Stomach smooth muscle (tissue), 2 donors: ENCODE measurements around the gene TBCK.

Source experiments
- H3K27ac ChIP-seq: one replicate; pipeline ENCODE4 v1.7.0; 2013; ENCODE audit warnings: mild to moderate bottlenecking, low read length, inconsistent platforms
- H3K27me3 ChIP-seq, 2 donors: one replicate each; pipeline ENCODE4 v1.7.0; 2013; ENCODE audit warnings: low read length in 2 of 2; ENCODE audit not compliant: insufficient read depth in 2 of 2, control insufficient read depth in 1 of 2
- H3K36me3 ChIP-seq, 2 donors: one replicate each; pipeline ENCODE4 v1.7.0; 2013; ENCODE audit warnings: low read length in 2 of 2; ENCODE audit not compliant: control insufficient read depth in 2 of 2, insufficient read depth in 2 of 2
- H3K4me1 ChIP-seq: one replicate; pipeline ENCODE4 v1.7.0; 2013; ENCODE audit warnings: low read length; ENCODE audit not compliant: control insufficient read depth, insufficient read depth
- H3K4me3 ChIP-seq, 2 donors: one replicate each; pipeline ENCODE4 v1.7.0; 2013; ENCODE audit warnings: low read length in 2 of 2
- H3K9ac ChIP-seq, 2 donors: one replicate each; pipeline ENCODE4 v1.7.0; 2013; ENCODE audit warnings: low read length in 2 of 2, mild to moderate bottlenecking in 1 of 2
- H3K9me3 ChIP-seq, 2 donors: one replicate each; pipeline ENCODE4 v1.7.0; 2013; ENCODE audit warnings: low read length in 2 of 2; ENCODE audit not compliant: control insufficient read depth in 2 of 2
- donor health status: healthy.
- donor health status: Pancreatic carcinoma.

The TBCK gene

DNA sequence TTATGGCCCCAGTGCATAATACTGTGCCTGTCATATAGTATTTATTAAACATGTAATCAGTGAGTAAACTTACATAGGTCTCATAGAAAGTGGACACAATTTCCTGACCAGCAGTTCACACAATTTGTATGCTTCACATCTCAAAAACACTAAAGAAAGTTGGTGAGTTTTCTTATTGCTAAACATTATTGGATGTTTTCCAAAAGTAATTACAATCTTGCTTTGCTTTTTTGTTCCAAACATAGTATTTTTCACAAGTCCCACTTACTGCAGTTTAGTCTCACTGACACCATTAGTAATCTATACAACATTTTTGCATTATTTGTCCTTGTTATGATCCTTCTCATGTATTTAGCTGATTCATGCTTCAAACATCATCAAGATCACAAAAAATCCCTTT lies 132.5 kb downstream of the TBCK start:
- peaks cover 0 to 8% of the 10 kb centered on the region in 2 donors for H3K36me3 ChIP-seq
- no peak overlapping the region for H3K27ac ChIP-seq
- H3K9ac ChIP-seq, result no peak overlapping the region
- H3K27me3 ChIP-seq, result no peaks in the 10 kb centered on the region
- H3K9me3 ChIP-seq, result no peaks in the 10 kb centered on the region
- H3K4me3 ChIP-seq, result no peak overlapping the region
- no peaks in the 10 kb centered on the region for H3K4me1 ChIP-seq

DNA sequence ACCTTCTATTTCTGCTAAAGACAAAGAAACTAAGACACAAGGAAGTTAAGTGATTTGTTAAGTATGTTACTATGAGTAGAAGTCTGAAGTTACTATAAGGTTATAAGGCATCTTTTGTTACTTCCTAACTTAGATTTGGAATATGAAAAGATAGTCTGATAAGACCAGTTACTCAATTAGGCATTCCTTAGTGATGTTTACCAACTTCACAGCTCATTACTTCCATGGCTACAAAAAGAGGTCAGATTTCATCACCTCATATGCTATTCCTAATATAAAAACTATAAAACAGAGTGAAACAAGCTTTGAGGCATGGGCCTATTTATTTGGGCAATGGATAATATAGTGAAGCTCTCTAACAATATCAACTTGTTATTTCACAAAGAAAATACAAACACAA lies 143.1 kb downstream of the TBCK start:
- H3K9ac ChIP-seq, result no peak overlapping the region
- H3K27ac ChIP-seq, result no peak overlapping the region
- H3K27me3 ChIP-seq, result no peaks in the 10 kb centered on the region
- peaks cover 5 to 7% of the 10 kb centered on the region in 2 donors for H3K36me3 ChIP-seq
- H3K9me3 ChIP-seq, result no peaks in the 10 kb centered on the region
- no peak overlapping the region for H3K4me3 ChIP-seq
- no peaks in the 10 kb centered on the region for H3K4me1 ChIP-seq

DNA sequence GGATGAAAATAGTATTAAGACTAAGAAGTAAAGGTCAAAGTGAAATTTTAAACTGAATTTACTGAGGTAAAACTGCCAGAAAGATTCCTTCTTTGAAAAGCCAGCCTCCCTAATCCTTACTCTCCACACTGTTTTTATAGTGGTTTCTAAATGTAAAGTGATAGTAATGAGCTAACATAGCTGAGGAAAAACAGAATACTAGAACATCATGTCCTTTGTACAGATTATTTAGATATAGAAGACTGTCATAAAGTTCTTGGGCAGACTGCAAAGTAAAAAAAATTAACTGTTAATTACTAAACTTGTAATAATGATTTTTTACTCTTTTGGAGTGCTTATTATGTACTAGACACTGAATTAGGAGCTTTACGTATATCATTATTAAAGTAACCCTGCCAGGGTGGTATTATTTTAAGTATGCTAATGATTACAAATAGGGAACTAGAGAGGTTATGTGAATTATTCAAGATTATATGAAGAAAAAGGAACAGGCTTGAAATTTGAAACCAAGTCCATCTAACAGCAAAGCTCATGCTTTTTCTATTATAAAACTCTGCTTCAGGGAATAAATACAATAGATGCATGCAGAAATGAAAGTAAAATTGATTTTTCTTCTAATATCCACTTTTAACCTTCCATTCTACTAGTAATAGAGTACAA lies 150.5 kb downstream of the TBCK start:
- no peak overlapping the region for H3K4me3 ChIP-seq
- H3K9ac ChIP-seq, result no peak overlapping the region
- H3K36me3 ChIP-seq, result peaks cover 2 to 5% of the 10 kb centered on the region in 2 donors
- no peaks in the 10 kb centered on the region for H3K9me3 ChIP-seq
- no peak overlapping the region for H3K27ac ChIP-seq
- H3K27me3 ChIP-seq, result no peaks in the 10 kb centered on the region
- H3K4me1 ChIP-seq, result no peaks in the 10 kb centered on the region

DNA sequence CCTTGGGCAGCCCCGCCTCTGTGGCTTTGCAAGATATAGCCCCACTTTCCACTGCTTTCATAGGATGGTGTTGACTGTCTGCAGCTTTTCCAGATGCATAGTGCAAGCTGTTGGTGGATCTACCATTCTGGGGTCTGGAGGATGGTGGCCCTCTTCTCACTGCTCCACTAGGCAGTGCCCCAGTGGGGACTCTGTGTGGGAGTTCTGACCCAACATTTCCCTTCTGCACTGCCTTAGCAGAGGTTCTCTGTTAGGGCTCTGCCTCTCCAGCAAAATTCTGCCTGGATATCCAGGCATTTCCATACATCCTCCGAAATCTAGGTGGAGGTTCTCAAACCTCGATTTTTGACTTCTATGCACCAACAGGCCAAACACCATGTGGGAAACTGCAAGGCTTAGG lies 153.7 kb downstream of the TBCK start:
- Histone ChIP-seq H3K36me3 (no peaks in the 10 kb centered on the region), H3K9me3 (no peaks in the 10 kb centered on the region), H3K4me1 (no peaks in the 10 kb centered on the region), H3K9ac (no peak overlapping the region), H3K4me3 (no peak overlapping the region), H3K27ac (no peak overlapping the region), H3K27me3 (no peaks in the 10 kb centered on the region)

DNA sequence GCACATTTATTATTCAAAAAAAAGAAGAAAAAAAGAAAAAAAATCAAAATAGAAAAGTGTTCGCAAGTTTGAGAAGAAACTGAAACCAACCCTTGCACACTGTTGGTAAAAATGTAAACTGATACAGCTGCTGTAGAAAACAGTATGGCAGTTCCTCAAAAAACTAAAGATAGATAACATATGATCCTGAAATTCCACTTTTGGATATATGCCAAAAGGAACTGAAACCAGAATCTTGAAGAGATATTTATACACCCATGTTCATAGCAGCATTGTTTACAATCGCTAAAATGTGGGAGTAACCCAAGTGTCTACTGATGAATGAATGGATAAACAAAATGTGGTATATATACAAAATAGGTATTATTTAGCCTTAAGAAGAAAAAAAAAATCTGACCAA lies 155.4 kb downstream of the TBCK start:
- no peaks in the 10 kb centered on the region for H3K36me3 ChIP-seq
- H3K9me3 ChIP-seq, result no peaks in the 10 kb centered on the region
- H3K9ac ChIP-seq, result no peak overlapping the region
- no peaks in the 10 kb centered on the region for H3K27me3 ChIP-seq
- no peak overlapping the region for H3K4me3 ChIP-seq
- H3K4me1 ChIP-seq, result no peaks in the 10 kb centered on the region
- no peak overlapping the region for H3K27ac ChIP-seq

DNA sequence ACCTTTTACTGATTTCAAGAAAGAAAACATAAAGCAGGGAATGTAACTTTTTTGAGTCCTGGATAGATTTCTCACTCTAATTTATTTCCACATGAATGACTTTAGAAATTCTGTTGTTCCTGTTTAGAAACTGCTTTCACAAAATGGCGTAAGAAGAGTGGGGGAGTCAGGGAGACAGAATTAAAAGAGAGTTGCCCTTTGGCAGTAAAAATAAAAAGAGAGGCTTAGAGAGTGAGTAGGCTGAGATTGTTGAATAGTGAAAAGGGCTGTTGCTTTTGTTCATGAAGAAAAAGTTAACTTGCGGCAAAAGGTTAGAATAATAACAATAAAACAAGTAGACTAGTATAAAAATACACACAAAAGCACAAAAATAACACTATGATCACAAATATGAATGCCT lies 166.1 kb downstream of the TBCK start:
- Histone ChIP-seq H3K36me3 (no peaks in the 10 kb centered on the region), H3K9me3 (no peaks in the 10 kb centered on the region), H3K4me3 (no peak overlapping the region), H3K27me3 (no peaks in the 10 kb centered on the region), H3K4me1 (no peaks in the 10 kb centered on the region), H3K9ac (no peak overlapping the region), H3K27ac (no peak overlapping the region)

DNA sequence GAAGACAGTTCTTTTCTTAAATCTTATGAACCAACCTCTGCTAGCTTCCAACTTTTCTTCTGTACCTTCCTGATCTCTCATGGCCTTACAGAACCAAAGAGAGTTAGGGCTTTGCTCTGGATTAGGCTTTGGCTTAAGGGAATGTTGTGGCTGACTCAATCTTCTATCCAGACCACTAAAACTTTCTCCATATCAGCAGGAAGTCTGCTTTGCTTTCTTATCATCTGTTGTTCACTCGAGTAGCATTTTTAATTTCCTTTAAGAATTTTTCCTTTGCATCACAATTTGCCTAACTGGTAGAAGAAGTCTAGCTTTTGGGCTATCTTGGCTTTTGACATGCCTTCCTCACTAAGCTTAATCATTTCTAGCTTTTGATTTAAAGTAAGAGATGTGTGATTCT lies 167.0 kb downstream of the TBCK start:
- H3K9ac ChIP-seq, result no peak overlapping the region
- no peak overlapping the region for H3K27ac ChIP-seq
- no peaks in the 10 kb centered on the region for H3K4me1 ChIP-seq
- H3K27me3 ChIP-seq, result no peaks in the 10 kb centered on the region
- no peak overlapping the region for H3K4me3 ChIP-seq
- H3K36me3 ChIP-seq, result no peaks in the 10 kb centered on the region
- no peaks in the 10 kb centered on the region for H3K9me3 ChIP-seq

DNA sequence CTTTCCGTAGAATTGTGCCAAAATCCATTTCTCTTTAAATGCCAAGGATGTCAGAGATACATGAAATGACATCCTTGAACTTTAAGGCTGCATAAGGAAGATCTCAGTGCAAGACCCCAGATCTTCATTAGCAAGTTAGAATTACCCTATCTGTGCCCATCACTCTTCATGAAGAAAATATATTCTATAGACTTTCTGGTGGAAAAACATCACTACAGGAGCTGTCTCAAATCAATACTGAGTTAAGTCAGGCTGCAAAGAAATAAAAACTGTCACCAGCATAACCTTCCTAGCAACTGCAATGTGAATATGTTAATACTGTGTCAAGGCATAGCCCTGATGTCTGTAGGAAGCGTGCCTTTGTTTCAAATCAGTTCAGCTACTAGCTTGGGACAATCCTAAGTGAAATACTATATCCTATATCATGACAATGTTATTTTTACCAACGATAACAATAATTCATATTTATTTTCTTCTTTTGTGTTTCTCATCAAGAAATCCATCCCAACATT lies 173.3 kb downstream of the TBCK start:
- Histone ChIP-seq H3K27me3 (no peaks in the 10 kb centered on the region), H3K9me3 (no peaks in the 10 kb centered on the region), H3K9ac (no peak overlapping the region), H3K36me3 (no peaks in the 10 kb centered on the region), H3K27ac (no peak overlapping the region), H3K4me1 (no peaks in the 10 kb centered on the region), H3K4me3 (no peak overlapping the region)

DNA sequence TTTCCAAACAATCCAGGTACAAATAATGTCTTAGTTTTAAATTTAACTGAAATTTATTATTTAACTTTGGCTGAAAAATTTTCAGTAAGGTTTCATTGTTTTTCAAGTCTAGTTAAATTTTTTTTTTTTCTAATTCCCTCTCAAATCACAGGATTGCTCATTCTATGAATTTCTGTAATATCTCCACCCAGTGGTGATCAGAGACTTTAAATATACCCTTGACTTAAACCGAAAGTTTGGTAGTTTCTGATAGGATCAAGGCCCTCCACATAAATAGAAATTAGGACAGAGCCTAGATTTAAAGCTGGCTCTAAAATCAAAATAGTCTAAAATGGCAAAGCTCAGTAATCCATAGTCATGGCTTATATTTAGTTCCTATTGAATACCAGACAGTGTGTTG lies 175.4 kb downstream of the TBCK start:
- Histone ChIP-seq H3K9ac (no peak overlapping the region), H3K27ac (no peak overlapping the region), H3K27me3 (no peaks in the 10 kb centered on the region), H3K36me3 (no peaks in the 10 kb centered on the region), H3K9me3 (no peaks in the 10 kb centered on the region), H3K4me3 (no peak overlapping the region), H3K4me1 (no peaks in the 10 kb centered on the region)

DNA sequence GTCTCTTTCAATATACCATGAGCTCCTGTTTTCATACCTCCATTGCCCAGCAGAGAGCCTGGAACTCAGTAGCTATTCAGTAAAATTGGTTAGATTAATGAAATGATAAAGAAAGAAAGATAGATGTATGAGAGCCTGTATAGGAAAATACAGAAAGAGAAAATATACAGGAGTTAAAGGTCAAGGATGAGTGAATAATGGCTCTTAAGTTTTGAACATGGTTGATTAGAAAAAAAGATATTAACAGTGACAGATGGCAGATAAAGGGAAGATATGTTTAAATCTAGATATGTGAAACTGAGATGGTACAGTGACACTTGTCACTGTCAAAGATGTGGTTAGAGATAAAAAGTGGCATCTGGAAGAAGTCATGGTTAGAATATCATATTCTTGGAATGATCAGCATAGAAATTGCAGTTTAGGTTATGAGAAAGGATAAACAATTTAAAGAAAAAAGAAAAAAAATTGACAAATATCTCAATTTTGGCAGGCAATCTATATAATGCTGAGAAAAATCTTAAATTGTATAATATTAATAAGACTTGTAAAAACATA lies 179.2 kb downstream of the TBCK start:
- H3K9me3 ChIP-seq, result no peaks in the 10 kb centered on the region
- H3K27ac ChIP-seq, result no peak overlapping the region
- H3K4me1 ChIP-seq, result no peaks in the 10 kb centered on the region
- no peak overlapping the region for H3K4me3 ChIP-seq
- H3K36me3 ChIP-seq, result peaks cover 5 to 6% of the 10 kb centered on the region in 2 donors
- no peak overlapping the region for H3K9ac ChIP-seq
- no peaks in the 10 kb centered on the region for H3K27me3 ChIP-seq

DNA sequence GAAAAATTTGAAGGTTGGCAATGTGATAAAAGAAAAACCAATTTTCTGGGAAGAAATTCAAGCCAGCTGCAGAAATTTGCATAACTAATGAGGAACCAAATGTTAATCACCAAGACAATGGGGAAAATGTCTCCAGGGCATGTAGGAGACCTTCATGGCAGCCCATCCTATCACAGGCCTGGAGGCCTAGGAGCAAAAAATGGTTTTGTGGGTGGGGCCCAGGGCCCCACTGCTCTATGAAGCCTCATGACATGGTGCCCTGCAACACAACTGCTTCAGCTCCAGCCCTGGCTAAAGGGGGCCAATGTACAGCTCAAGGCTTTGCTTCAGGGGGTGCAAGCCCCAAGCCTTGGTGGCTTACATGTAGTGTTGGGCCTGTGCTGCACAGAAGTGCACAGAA lies 184.0 kb downstream of the TBCK start:
- Histone ChIP-seq H3K9me3 (no peaks in the 10 kb centered on the region), H3K4me1 (no peaks in the 10 kb centered on the region), H3K27me3 (no peaks in the 10 kb centered on the region), H3K9ac (no peak overlapping the region), H3K27ac (no peak overlapping the region), H3K36me3 (peaks cover 5 to 6% of the 10 kb centered on the region in 2 donors), H3K4me3 (no peak overlapping the region)
